ENCODE data around the gene DAPL1.

DAPL1 gene

GRCh38 chr2:158755310-158756087 lies 39.6 kb upstream of the DAPL1 start:
- H3K27me3 ChIP-seq (ENCODE audit: control insufficient read depth in 3 of 3, insufficient read depth in 3 of 3, low read depth in 1 of 3, low read length in 3 of 3), result peaks cover 0 to 10% (median 0%) of the 10 kb centered on the region in 3 experiments
- no CpG with 5 or more reads among the region's 8 CpGs for WGBS, 2 donors (ENCODE audit: extremely low coverage in 2 of 2, insufficient read length in 2 of 2, insufficient replicate concordance in 1 of 2)
- no peak for DNase-seq (ENCODE audit: low spot score)

GRCh38 chr2:158756331-158756730 lies 38.8 kb upstream of the DAPL1 start:
- no peak overlapping the region for H3K4ac ChIP-seq (ENCODE audit: low read length)
- no peaks in the 10 kb centered on the region for H3K4me1 ChIP-seq (ENCODE audit: control insufficient read depth in 2 of 2, insufficient read depth in 1 of 2, low read depth in 1 of 2, low read length in 2 of 2)
- no peak overlapping the region for H2AK5ac ChIP-seq (ENCODE audit: low read depth, low read length)
- no peak overlapping the region for H4K91ac ChIP-seq (ENCODE audit: low read depth, low read length, poor library complexity)
- no peak overlapping the region for H2BK120ac ChIP-seq (ENCODE audit: low read depth, low read length)
- no peak overlapping the region for H3K27ac ChIP-seq (replicated peaks; ENCODE audit: low read length)
- H3K4me2 ChIP-seq (ENCODE audit: insufficient read depth, low read length, poor library complexity, severe bottlenecking), result no peak overlapping the region
- H3K27me3 ChIP-seq (ENCODE audit: control insufficient read depth in 3 of 3, insufficient read depth in 3 of 3, low read depth in 1 of 3, low read length in 3 of 3), result peaks cover 0 to 12% (median 0%) of the 10 kb centered on the region in 3 experiments
- H2BK15ac ChIP-seq (ENCODE audit: low read length), result no peak overlapping the region
- H3K18ac ChIP-seq (ENCODE audit: low read length), result no peak overlapping the region
- no peak overlapping the region for H3K14ac ChIP-seq (ENCODE audit: low read length)
- no peak overlapping the region for H3K9ac ChIP-seq (ENCODE audit: low read depth, low read length, poor library complexity)
- H3K36me3 ChIP-seq (replicated peaks in 1 of 2; ENCODE audit: control insufficient read depth in 2 of 2, insufficient read depth in 2 of 2, low read length in 2 of 2), result no peaks in the 10 kb centered on the region
- H3K23ac ChIP-seq (ENCODE audit: low read depth, low read length, poor library complexity), result no peak overlapping the region
- no CpG with 5 or more reads among the region's 8 CpGs for WGBS, 2 donors (ENCODE audit: extremely low coverage in 2 of 2, insufficient read length in 2 of 2, insufficient replicate concordance in 1 of 2)
- DNase-seq (ENCODE audit: low spot score), result no peak
- no peak overlapping the region for H2BK5ac ChIP-seq (ENCODE audit: low read length)
- no peaks in the 10 kb centered on the region for H3K9me3 ChIP-seq (replicated peaks in 1 of 2; ENCODE audit: control insufficient read depth in 2 of 2, insufficient read depth in 1 of 2, low read depth in 1 of 2, low read length in 2 of 2)
- no peak overlapping the region for H2AFZ ChIP-seq (ENCODE audit: low read length)
- no peak overlapping the region for H3K4me3 ChIP-seq (ENCODE audit: low read length in 2 of 2)
- no peak overlapping the region for H4K8ac ChIP-seq (ENCODE audit: low read depth, low read length)
- no peaks in the 10 kb centered on the region for H3K79me1 ChIP-seq (ENCODE audit: low read depth, low read length)
- no peak overlapping the region for H2BK12ac ChIP-seq (ENCODE audit: low read length)

More at GRCh38 chr2:158755310-158756087, 39.6 kb upstream of the DAPL1 start:
- H2BK15ac ChIP-seq (ENCODE audit: low read length), result no peak overlapping the region
- H3K9ac ChIP-seq (ENCODE audit: low read depth, low read length, poor library complexity), result no peak overlapping the region
- H3K9me3 ChIP-seq (replicated peaks in 1 of 2; ENCODE audit: control insufficient read depth in 2 of 2, insufficient read depth in 1 of 2, low read depth in 1 of 2, low read length in 2 of 2), result no peaks in the 10 kb centered on the region
- H3K14ac ChIP-seq (ENCODE audit: low read length), result no peak overlapping the region
- no peak overlapping the region for H4K91ac ChIP-seq (ENCODE audit: low read depth, low read length, poor library complexity)
- no peak overlapping the region for H3K4me2 ChIP-seq (ENCODE audit: insufficient read depth, low read length, poor library complexity, severe bottlenecking)
- H2AK5ac ChIP-seq (ENCODE audit: low read depth, low read length), result no peak overlapping the region
- no peak overlapping the region for H3K27ac ChIP-seq (replicated peaks; ENCODE audit: low read length)
- H2BK12ac ChIP-seq (ENCODE audit: low read length), result no peak overlapping the region
- H2BK120ac ChIP-seq (ENCODE audit: low read depth, low read length), result no peak overlapping the region
- H3K36me3 ChIP-seq (replicated peaks in 1 of 2; ENCODE audit: control insufficient read depth in 2 of 2, insufficient read depth in 2 of 2, low read length in 2 of 2), result no peaks in the 10 kb centered on the region
- peak overlapping the region; percentile 68 for H4K8ac ChIP-seq (ENCODE audit: low read depth, low read length)
- no peak overlapping the region for H3K4me3 ChIP-seq (ENCODE audit: low read length in 2 of 2)
- H3K18ac ChIP-seq (ENCODE audit: low read length), result no peak overlapping the region
- H2BK5ac ChIP-seq (ENCODE audit: low read length), result no peak overlapping the region
- no peak overlapping the region for H2AFZ ChIP-seq (ENCODE audit: low read length)
- peaks cover 0 to 2% of the 10 kb centered on the region in 2 donors for H3K4me1 ChIP-seq (ENCODE audit: control insufficient read depth in 2 of 2, insufficient read depth in 1 of 2, low read depth in 1 of 2, low read length in 2 of 2)
- H3K79me1 ChIP-seq (ENCODE audit: low read depth, low read length), result no peaks in the 10 kb centered on the region
- no peak overlapping the region for H3K23ac ChIP-seq (ENCODE audit: low read depth, low read length, poor library complexity)
- H3K4ac ChIP-seq (ENCODE audit: low read length), result no peak overlapping the region

- no peak overlapping the region for H3K9ac ChIP-seq (ENCODE audit: low read depth, low read length, poor library complexity)
- no peak overlapping the region for H3K4ac ChIP-seq (ENCODE audit: low read length)
- no peak overlapping the region for H2BK5ac ChIP-seq (ENCODE audit: low read length)
- H3K27ac ChIP-seq (replicated peaks; ENCODE audit: low read length), result no peak overlapping the region
- no peak for DNase-seq (ENCODE audit: low spot score)
- H3K9me3 ChIP-seq (replicated peaks in 1 of 2; ENCODE audit: control insufficient read depth in 2 of 2, insufficient read depth in 1 of 2, low read depth in 1 of 2, low read length in 2 of 2), result no peaks in the 10 kb centered on the region
- H3K36me3 ChIP-seq (replicated peaks in 1 of 2; ENCODE audit: control insufficient read depth in 2 of 2, insufficient read depth in 2 of 2, low read length in 2 of 2), result no peaks in the 10 kb centered on the region
- no peaks in the 10 kb centered on the region for H3K4me1 ChIP-seq (ENCODE audit: control insufficient read depth in 2 of 2, insufficient read depth in 1 of 2, low read depth in 1 of 2, low read length in 2 of 2)
- no peak overlapping the region for H3K18ac ChIP-seq (ENCODE audit: low read length)
- no peak overlapping the region for H4K8ac ChIP-seq (ENCODE audit: low read depth, low read length)
- H2AK5ac ChIP-seq (ENCODE audit: low read depth, low read length), result no peak overlapping the region
- H2BK12ac ChIP-seq (ENCODE audit: low read length), result no peak overlapping the region
- no peaks in the 10 kb centered on the region for H3K79me1 ChIP-seq (ENCODE audit: low read depth, low read length)
- WGBS, 2 donors (ENCODE audit: extremely low coverage in 2 of 2, insufficient read length in 2 of 2, insufficient replicate concordance in 1 of 2), result no CpG with 5 or more reads among the region's 10 CpGs
- H2BK15ac ChIP-seq (ENCODE audit: low read length), result no peak overlapping the region
- no peak overlapping the region for H4K91ac ChIP-seq (ENCODE audit: low read depth, low read length, poor library complexity)
- H3K4me3 ChIP-seq (ENCODE audit: low read length in 2 of 2), result no peak overlapping the region
- H3K4me2 ChIP-seq (ENCODE audit: insufficient read depth, low read length, poor library complexity, severe bottlenecking), result no peak overlapping the region
- H2BK120ac ChIP-seq (ENCODE audit: low read depth, low read length), result no peak overlapping the region
- peaks cover 0 to 12% (median 0%) of the 10 kb centered on the region in 3 experiments for H3K27me3 ChIP-seq (ENCODE audit: control insufficient read depth in 3 of 3, insufficient read depth in 3 of 3, low read depth in 1 of 3, low read length in 3 of 3)
- no peak overlapping the region for H3K14ac ChIP-seq (ENCODE audit: low read length)
- no peak overlapping the region for H2AFZ ChIP-seq (ENCODE audit: low read length)
- H3K23ac ChIP-seq (ENCODE audit: low read depth, low read length, poor library complexity), result no peak overlapping the region
These were observed 38.1 kb upstream of the DAPL1 start for GRCh38 chr2:158756976-158757375.

- no CpG with 5 or more reads among the region's 1 CpG for WGBS, 2 donors (ENCODE audit: extremely low coverage in 2 of 2, insufficient read length in 2 of 2, insufficient replicate concordance in 1 of 2)
- DNase-seq (ENCODE audit: low spot score), result no peak
- H4K8ac ChIP-seq (ENCODE audit: low read depth, low read length), result no peak overlapping the region
- H2BK12ac ChIP-seq (ENCODE audit: low read length), result no peak overlapping the region
- H3K9me3 ChIP-seq (replicated peaks in 1 of 2; ENCODE audit: control insufficient read depth in 2 of 2, insufficient read depth in 1 of 2, low read depth in 1 of 2, low read length in 2 of 2), result no peaks in the 10 kb centered on the region
- H2AFZ ChIP-seq (ENCODE audit: low read length), result no peak overlapping the region
- peaks cover 0 to 8% (median 0%) of the 10 kb centered on the region in 3 experiments for H3K27me3 ChIP-seq (ENCODE audit: control insufficient read depth in 3 of 3, insufficient read depth in 3 of 3, low read depth in 1 of 3, low read length in 3 of 3)
- H3K79me1 ChIP-seq (ENCODE audit: low read depth, low read length), result no peaks in the 10 kb centered on the region
- H3K4me1 ChIP-seq (ENCODE audit: control insufficient read depth in 2 of 2, insufficient read depth in 1 of 2, low read depth in 1 of 2, low read length in 2 of 2), result no peaks in the 10 kb centered on the region
- H4K91ac ChIP-seq (ENCODE audit: low read depth, low read length, poor library complexity), result no peak overlapping the region
- no peak overlapping the region for H3K4me2 ChIP-seq (ENCODE audit: insufficient read depth, low read length, poor library complexity, severe bottlenecking)
- H3K4me3 ChIP-seq (ENCODE audit: low read length in 2 of 2), result peak overlapping the region in 1 of 2 donors; percentile 44
- no peak overlapping the region for H3K23ac ChIP-seq (ENCODE audit: low read depth, low read length, poor library complexity)
- H3K4ac ChIP-seq (ENCODE audit: low read length), result no peak overlapping the region
- peak overlapping the region; percentile 48 for H3K14ac ChIP-seq (ENCODE audit: low read length)
- no peak overlapping the region for H3K18ac ChIP-seq (ENCODE audit: low read length)
- no peak overlapping the region for H2AK5ac ChIP-seq (ENCODE audit: low read depth, low read length)
- no peaks in the 10 kb centered on the region for H3K36me3 ChIP-seq (replicated peaks in 1 of 2; ENCODE audit: control insufficient read depth in 2 of 2, insufficient read depth in 2 of 2, low read length in 2 of 2)
- H2BK120ac ChIP-seq (ENCODE audit: low read depth, low read length), result no peak overlapping the region
- no peak overlapping the region for H2BK5ac ChIP-seq (ENCODE audit: low read length)
- no peak overlapping the region for H3K27ac ChIP-seq (replicated peaks; ENCODE audit: low read length)
- no peak overlapping the region for H3K9ac ChIP-seq (ENCODE audit: low read depth, low read length, poor library complexity)
- no peak overlapping the region for H2BK15ac ChIP-seq (ENCODE audit: low read length)
These were observed 34.2 kb upstream of the DAPL1 start for GRCh38 chr2:158760887-158761286.
